ENCODE results near the gene EHF.

Gene EHF

DNA sequence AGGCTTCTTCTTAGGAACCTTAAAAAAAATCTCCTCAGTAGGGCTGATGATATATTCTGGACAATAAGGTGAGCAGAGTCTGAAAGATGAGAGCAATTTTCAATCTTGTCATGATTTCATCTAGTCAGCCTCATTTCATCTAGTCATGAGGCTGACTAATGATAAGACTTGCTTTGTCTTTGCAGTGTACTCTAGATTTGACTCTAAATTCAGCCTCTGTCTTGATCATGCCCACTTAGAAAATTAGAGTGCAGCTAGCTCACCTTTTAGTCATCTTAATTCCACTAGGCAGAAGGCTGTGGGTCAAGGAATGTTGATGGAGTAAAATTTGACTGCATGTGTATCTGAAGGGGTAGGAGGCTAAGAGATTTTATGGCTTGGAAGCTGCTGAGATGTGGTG is 5.5 kb downstream of the EHF start:
- no peak for DNase-seq

GRCh38 chr11:34627197-34627596 is 6.3 kb downstream of the EHF start:
- no peak for DNase-seq

GRCh38 chr11:34629711-34630110 is 8.8 kb downstream of the EHF start:
- no peak for DNase-seq

GRCh38 chr11:34630544-34630943 is 9.7 kb downstream of the EHF start:
- DNase-seq = no peak

GRCh38 chr11:34631297-34631696 is 10.4 kb downstream of the EHF start:
- no peak for DNase-seq

DNA sequence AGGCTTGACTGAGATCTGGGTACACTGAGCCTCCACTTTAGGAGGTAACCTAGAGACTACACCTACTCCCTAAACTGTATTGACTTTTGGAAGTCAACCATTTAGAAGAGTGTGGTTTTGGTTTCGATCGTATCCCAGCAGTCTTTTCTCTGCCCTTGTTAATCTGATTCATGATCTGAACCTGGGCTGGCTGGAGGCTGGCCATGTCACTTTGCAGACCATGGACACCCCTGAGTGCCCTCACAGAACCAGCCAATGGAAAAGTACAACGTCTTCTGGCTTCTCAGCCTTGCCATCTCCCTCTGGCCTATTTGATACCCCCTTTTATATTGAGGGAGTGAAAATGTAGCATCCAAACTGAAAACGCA is 10.8 kb downstream of the EHF start:
- no peak for DNase-seq

GRCh38 chr11:34632105-34632791 is 11.4 kb downstream of the EHF start:
- DNase-seq = no peak

DNA sequence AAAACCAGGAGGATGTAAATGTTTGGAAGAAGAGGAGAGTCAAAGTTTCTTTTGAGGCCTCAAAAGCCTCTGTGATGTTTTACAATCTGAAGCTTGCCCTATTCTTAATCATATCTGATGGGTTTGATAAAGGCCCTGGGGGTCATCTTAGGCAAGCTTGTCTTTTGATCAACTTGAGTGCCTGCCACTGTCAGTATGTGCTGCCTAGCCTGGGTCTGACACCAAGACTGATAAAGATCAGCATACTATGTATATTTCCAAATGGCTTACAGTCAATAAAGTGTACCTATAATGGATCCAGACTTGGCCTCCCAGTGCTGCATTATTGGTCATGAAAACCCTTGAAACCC is 12.7 kb downstream of the EHF start:
- DNase-seq = no peak

DNA sequence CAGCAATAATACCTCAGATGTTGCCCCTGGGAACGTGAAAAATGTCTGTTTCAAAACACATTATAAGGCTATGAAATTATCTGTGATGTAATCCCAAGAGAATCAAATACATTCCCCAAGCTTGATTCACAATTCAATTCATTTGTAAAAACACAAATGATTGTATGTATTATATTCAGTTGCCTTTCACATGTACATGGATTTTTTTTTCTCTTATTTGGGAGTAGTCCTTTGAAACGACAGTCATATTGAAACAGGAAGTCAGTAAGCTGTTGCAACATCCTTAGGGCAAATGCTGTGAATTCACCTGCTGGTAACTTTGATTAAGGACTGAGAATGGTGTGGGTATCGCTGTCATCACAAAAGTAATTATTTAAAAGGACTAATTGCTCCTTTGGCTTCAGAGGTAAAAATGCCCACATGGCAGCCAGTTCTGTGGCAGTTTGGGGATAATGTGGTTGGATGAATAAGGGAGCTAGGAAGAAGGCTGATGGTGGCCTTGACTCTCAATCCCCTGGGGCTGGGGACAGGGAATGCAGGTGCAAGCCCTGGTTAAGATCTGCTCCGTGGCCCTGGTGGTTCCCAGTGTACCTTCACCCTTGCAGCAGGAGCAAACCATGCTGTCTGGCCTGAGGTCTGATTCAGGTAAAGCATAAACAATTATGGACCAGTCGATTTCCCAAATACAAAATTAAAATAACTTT is 13.2 kb downstream of the EHF start:
- peak; percentile 51 for DNase-seq

- DNase-seq = no peak
Measured at GRCh38 chr11:34634694-34635062, 13.8 kb downstream of the EHF start.

- DNase-seq = no peak
Measured at GRCh38 chr11:34636127-34636526, 15.2 kb downstream of the EHF start.

DNA sequence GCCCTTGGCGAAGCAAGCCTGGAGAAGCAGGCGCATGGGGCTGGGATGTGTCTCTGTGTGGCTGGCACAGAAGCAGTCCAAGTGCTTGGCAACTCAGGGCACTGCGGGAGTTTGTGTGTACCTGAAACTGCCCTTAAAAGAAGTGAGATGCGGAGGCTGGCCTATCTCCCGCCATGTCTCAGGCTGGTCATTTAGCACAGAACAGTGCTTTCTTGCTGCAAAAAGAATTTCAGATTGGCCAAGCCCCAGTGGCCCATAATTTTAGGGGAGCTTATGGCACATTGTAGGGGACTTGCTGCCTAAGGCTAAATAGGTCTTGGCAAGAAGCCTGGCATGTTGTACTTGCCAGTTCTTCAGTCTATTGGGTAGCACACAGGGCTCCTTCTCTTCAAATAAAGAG is 16.4 kb downstream of the EHF start:
- DNase-seq = no peak

DNA sequence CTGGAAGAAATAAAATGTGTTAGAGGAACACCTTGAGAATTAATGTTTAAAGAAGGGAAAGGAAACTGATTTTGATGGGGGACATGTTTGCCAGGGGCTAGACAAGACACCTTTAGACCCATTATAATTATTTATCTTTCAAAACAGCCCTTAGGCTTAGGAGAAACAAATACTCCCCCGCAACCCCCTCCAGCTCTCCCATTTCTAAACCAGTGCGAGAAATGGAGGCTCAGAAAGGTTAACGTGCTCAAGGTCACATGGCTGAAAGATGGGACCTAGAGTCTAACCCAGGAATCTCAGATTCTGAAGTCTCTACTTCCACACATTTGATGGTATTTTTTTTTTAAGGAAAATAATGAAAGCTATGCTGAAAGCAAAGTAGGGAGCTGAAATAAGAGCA is 18.0 kb downstream of the EHF start:
- no peak for DNase-seq

GRCh38 chr11:34639545-34639944 is 18.7 kb downstream of the EHF start:
- no peak for DNase-seq

DNA sequence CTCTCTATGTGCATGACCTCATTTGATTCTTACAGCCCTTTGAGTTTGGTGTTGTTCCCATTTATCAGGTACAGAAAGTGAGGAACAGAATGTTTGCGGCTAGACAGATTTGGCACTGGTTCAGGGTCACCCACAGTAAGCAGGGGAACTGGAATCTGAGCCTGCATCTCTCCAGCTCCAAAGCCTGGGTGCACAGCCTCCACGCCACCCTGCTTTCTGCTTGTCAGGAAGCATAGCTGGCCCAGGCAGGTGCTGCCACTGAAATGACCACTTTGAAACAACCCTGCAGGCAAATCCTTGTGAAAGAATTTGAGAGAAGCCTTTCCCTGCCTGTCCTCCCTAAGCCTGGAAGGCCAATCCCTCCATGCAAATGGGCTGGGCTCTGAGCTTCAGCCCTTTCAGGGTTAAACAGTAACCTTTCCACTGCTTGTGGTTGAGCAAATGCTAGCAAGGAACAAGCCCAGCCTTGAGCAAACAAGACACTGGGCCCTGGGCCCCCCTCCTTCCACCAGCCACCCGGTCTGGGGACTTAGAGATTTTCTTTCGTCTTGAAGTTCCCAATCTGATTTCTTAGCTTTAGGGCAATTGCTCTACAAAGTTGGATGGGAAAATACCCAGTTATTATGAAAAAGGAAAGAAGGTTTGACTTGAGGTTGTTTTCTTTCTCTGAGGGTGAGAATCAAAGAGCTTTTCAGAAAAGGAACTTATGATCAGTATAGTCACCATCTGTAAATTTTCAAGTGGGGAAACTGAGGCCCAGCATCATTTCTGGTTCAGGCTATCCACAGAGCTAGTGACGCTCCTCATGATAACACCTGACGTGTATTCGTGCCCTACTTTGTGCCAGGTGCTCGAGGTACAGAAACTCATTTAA is 19.4 kb downstream of the EHF start:
- DNase-seq = no peak

DNA sequence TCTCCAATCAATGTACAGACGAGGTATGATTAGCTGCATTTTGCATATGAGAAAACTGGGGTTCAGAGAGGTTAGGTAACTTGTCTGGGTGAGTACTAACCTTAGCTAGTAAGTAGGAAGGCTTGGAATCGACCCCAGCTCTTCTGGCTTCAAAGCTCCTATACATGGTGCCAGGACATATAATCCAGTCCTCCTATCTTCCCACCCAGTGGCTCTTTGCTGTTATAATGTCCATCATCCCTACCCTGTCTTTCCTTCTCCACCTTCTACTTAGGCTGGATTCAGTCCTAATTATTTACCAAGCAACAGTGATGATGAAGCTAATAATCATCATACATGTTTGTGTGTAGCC is 20.0 kb downstream of the EHF start:
- no peak for DNase-seq

- DNase-seq = no peak
Measured at GRCh38 chr11:34641456-34641855, 20.6 kb downstream of the EHF start.

- no peak for DNase-seq
Measured at GRCh38 chr11:34642001-34642554, 21.2 kb downstream of the EHF start.

DNA sequence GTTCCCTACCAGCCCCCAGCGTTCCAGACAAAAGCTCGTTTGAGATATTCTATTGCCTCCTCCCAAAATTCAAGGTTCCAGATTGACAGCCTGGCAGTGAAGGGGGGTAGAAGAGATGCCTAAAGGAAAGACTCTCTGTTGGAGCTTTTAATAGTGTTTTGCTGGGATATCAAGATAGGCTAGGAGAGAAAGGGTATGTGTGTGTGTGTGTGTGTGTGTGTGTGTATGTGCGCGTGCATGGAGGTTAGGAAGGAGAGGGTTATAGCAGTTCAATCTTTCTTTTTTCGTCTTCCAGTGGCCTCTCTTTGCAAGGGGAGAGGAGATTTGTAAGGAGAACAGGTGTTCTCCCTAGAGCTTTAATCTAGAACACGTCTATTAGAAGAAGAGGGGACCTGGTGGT is 22.0 kb downstream of the EHF start:
- DNase-seq = no peak

DNA sequence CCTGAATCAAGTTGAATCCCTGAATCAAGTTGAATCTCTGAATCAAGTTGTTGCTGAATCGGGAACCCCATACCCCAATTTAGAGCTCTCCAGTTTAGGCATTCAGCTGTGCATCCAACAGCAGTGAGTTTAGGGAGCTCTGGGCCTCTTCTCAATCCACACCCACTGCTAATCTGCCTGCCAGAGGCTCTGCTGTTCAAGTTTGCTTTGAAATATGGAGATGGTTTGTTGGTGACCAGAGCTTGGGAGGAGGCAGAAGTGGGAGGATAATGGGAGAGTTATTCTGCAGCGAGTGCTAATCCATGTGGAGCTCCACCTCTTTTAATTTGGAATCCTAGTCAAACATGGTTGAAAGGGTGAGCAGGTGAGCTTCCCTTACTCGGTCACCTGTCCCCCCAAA is 22.4 kb downstream of the EHF start:
- no peak for DNase-seq

- DNase-seq = no peak
Measured at GRCh38 chr11:34643846-34644245, 23.0 kb downstream of the EHF start.

DNA sequence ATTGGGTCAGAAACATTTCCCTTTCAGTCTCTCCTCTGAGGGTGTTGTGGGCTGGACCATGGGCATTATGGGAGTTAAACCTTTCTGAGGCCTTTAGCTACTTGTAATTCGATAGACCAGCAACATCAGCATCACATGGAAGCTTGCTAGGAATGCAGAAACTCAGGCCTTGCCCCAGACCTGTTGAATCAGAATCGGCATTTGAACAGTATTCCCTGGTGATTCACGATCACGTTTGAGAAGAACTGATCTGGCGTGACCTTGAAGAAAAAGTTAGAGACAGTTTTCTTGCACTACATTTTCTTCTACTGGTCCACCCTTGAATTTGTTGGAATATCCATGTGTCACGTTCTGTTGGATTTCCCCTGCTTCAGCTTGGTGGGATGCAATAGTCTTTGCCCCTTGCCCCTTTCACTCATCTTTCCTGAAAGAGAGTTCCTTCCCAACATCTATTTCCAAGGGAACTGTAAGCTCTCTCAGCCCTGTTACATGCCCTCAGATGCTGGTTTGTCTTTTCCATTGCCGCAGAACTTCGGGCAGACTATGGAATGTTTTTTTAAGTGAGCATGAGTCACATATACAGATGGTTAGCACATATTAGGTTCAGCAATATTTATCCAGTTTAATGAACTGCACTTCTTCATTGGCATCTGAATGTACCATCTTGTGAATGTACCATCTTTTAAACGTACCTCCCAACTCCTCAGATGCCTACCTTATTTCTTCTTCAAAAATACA is 23.9 kb downstream of the EHF start:
- peak; percentile 90 for DNase-seq

- DNase-seq = no peak
Measured at GRCh38 chr11:34646431-34646830, 25.5 kb downstream of the EHF start.

All from HCEC 1CT (cell line).